D721Med (cell line): ENCODE results near the gene DNASE1L1.

Experiments
- DNase-seq: peaks from one replicate; pipeline ENCODE4 v3.0.0; 2011; ENCODE audit warnings: low spot score; ENCODE audit not compliant: insufficient read length
- FAIRE-seq: peaks from 2 replicates; lab custom pipeline; 2011; peaks lifted over from hg19 to GRCh38; lab: Jason Lieb, UNC
- CTCF ChIP-seq: IDR thresholded peaks from 2 replicates; pipeline ENCODE4 v1.5.1; 2012; ENCODE audit warnings: mild to moderate bottlenecking, control low read depth; ENCODE audit not compliant: insufficient read depth; ENCODE audit errors: missing control alignments

The DNASE1L1 gene

GRCh38 chrX:154372612-154373022 is 36.4 kb downstream of the DNASE1L1 start:
- no peak for FAIRE-seq
- DNase-seq, result no peak
- TF ChIP-seq CTCF, result no peak

- no peak for FAIRE-seq
- DNase-seq, result no peak
These were observed 37.2 kb downstream of the DNASE1L1 start for GRCh38 chrX:154371789-154372300.

GRCh38 chrX:154371017-154371788 is 37.9 kb downstream of the DNASE1L1 start:
- FAIRE-seq, result no peak
- peak; percentile 71 for DNase-seq
- TF ChIP-seq CTCF, result no peak

More at GRCh38 chrX:154371789-154372300, 37.2 kb downstream of the DNASE1L1 start:
- TF ChIP-seq CTCF, result no peak

GRCh38 chrX:154370300-154371016 is 38.6 kb downstream of the DNASE1L1 start:
- no peak for FAIRE-seq
- TF ChIP-seq CTCF, result no peak
- no peak for DNase-seq

- DNase-seq (no peak), FAIRE-seq (no peak)
- TF ChIP-seq CTCF, result no peak
These were observed 39.4 kb downstream of the DNASE1L1 start for GRCh38 chrX:154369449-154370299.

- FAIRE-seq, result no peak
- no peak for DNase-seq
- TF ChIP-seq CTCF, result no peak
These were observed 40.2 kb downstream of the DNASE1L1 start for GRCh38 chrX:154368630-154369448.
